PFSK-1 (cell line): ENCODE data around the gene SLC9A1.

Experiments
- FOXP2 ChIP-seq: optimal IDR thresholded peaks from 2 replicates; pipeline ENCODE3; 2011; ENCODE audit warnings: borderline replicate concordance, control low read depth, inconsistent platforms; ENCODE audit not compliant: insufficient read depth; ENCODE audit errors: extremely low read length, extremely low read depth
- POLR2AphosphoS5 ChIP-seq: IDR thresholded peaks from 2 replicates; pipeline ENCODE4 v1.6.1; 2012; ENCODE audit warnings: low read depth, mild to moderate bottlenecking, control low read depth, low read length, moderate library complexity
- REST ChIP-seq, 2 experiments: IDR thresholded peaks; 2 replicates each; pipeline versions ENCODE4 v1.6.1 to v1.8.0; 2011 to 2012; ENCODE audit warnings: low read depth in 2 of 2, low read length in 2 of 2, control low read depth in 1 of 2, inconsistent platforms in 1 of 2, mild to moderate bottlenecking in 1 of 2, moderate library complexity in 1 of 2; ENCODE audit not compliant: insufficient read depth in 1 of 2
- SIN3A ChIP-seq: IDR thresholded peaks from 2 replicates; pipeline ENCODE4 v1.6.1; 2012; ENCODE audit warnings: mild to moderate bottlenecking, low read length, moderate library complexity, borderline replicate concordance; ENCODE audit not compliant: insufficient read depth
- TAF1 ChIP-seq: IDR thresholded peaks from 2 replicates; pipeline ENCODE4 v1.6.1; 2012; ENCODE audit warnings: low read length, control low read depth, borderline replicate concordance; ENCODE audit not compliant: insufficient read depth

SLC9A1 gene

GRCh38 chr1:27135541-27136235 is 19.2 kb downstream of the SLC9A1 start:
- TF ChIP-seq FOXP2 (no peak), REST (IDR thresholded peaks at IDR 0.05; ENCODE audit: insufficient read depth in 1 of 2, low read depth in 2 of 2, low read length in 2 of 2) (no peak), POLR2AphosphoS5 (no peak), TAF1 (no peak), SIN3A (no peak)

GRCh38 chr1:27133991-27134390 is 20.9 kb downstream of the SLC9A1 start:
- no peak for TF ChIP-seq REST (IDR thresholded peaks at IDR 0.05; ENCODE audit: insufficient read depth in 1 of 2, low read depth in 2 of 2, low read length in 2 of 2)
- TF ChIP-seq POLR2AphosphoS5: no peak
- no peak for TF ChIP-seq TAF1
- TF ChIP-seq FOXP2: no peak
- no peak for TF ChIP-seq SIN3A

GRCh38 chr1:27133158-27133557 is 21.8 kb downstream of the SLC9A1 start:
- TF ChIP-seq FOXP2: no peak

- TF ChIP-seq REST (IDR thresholded peaks at IDR 0.05; ENCODE audit: insufficient read depth in 1 of 2, low read depth in 2 of 2, low read length in 2 of 2): no peak
- no peak for TF ChIP-seq POLR2AphosphoS5
- TF ChIP-seq SIN3A: no peak
- TF ChIP-seq FOXP2: no peak
- TF ChIP-seq TAF1: no peak
Observed at GRCh38 chr1:27132624-27133023, 22.3 kb downstream of the SLC9A1 start.

GRCh38 chr1:27132147-27132546 is 22.8 kb downstream of the SLC9A1 start:
- no peak for TF ChIP-seq REST (IDR thresholded peaks at IDR 0.05; ENCODE audit: insufficient read depth in 1 of 2, low read depth in 2 of 2, low read length in 2 of 2)
- no peak for TF ChIP-seq POLR2AphosphoS5
- TF ChIP-seq TAF1: no peak
- no peak for TF ChIP-seq SIN3A
- TF ChIP-seq FOXP2: no peak

- TF ChIP-seq TAF1 (no peak), POLR2AphosphoS5 (no peak), REST (IDR thresholded peaks at IDR 0.05; ENCODE audit: insufficient read depth in 1 of 2, low read depth in 2 of 2, low read length in 2 of 2) (no peak), FOXP2 (no peak), SIN3A (no peak)
Observed at GRCh38 chr1:27130798-27131197, 24.1 kb downstream of the SLC9A1 start.
